ENCODE measurements around the gene SMIM14.

- TF ChIP-seq TAF1 (IDR thresholded peaks at IDR 0.05; ENCODE audit: low read depth), result no peak
- no peak for TF ChIP-seq MAX (IDR thresholded peaks at IDR 0.05)
- no peak for TF ChIP-seq YY1 (IDR thresholded peaks at IDR 0.05; ENCODE audit: low read depth)
- TF ChIP-seq CEBPB (IDR thresholded peaks at IDR 0.05), result no peak
- no peak for TF ChIP-seq REST (IDR thresholded peaks at IDR 0.05; ENCODE audit: low read depth)
- TF ChIP-seq USF1 (IDR thresholded peaks at IDR 0.05), result no peak
- TF ChIP-seq TEAD4 (IDR thresholded peaks at IDR 0.05), result no peak
- TF ChIP-seq EGR1 (IDR thresholded peaks at IDR 0.05), result no peak
- no peak for TF ChIP-seq EP300 (IDR thresholded peaks at IDR 0.05; ENCODE audit: borderline replicate concordance)
- no peak for TF ChIP-seq RAD21 (IDR thresholded peaks at IDR 0.05; ENCODE audit: low read depth)
- no peak for TF ChIP-seq FOXM1 (IDR thresholded peaks at IDR 0.05; ENCODE audit: borderline replicate concordance, low read depth)
- TF ChIP-seq NFIC (IDR thresholded peaks at IDR 0.05), result no peak
- TF ChIP-seq TCF12 (IDR thresholded peaks at IDR 0.05; ENCODE audit: low read depth), result no peak
These were observed 21.1 kb downstream of the SMIM14 start for GRCh38 chr4:39617534-39617933.
